Vagina (tissue), 2 donors: ENCODE measurements around the gene VDR.

ENCODE experiments used
- CTCF ChIP-seq, 3 experiments: fragments of 450-650 bp in 2 of 3; fragments of 200-600 bp in 1 of 3; sonication (generic) in 1 of 3; IDR thresholded peaks; one replicate each; pipeline ENCODE4 v1.5.1; 2017 to 2019; ENCODE audit warnings: antibody characterized with exemption in 3 of 3, mild to moderate bottlenecking in 2 of 3, moderate library complexity in 2 of 3
- POLR2AphosphoS5 ChIP-seq, 2 donors: sonication (generic); formaldehyde crosslinking; IDR thresholded peaks; one replicate each; pipeline ENCODE4 v1.9.0; 2017; ENCODE audit warnings: antibody characterized with exemption in 2 of 2, mild to moderate bottlenecking in 2 of 2, low read depth in 1 of 2; ENCODE audit not compliant: insufficient read depth in 1 of 2

GRCh38 chr12:47909839-47910465 is 5.2 kb upstream of the VDR start:
- TF ChIP-seq CTCF (IDR thresholded peaks at IDR 0.05) (no peak), POLR2AphosphoS5 (IDR thresholded peaks at IDR 0.05; ENCODE audit: insufficient read depth in 1 of 2, low read depth in 1 of 2) (no peak)
